H9 (cell line): ENCODE measurements around the gene HEXD. TPM values are rescaled to one million over a fixed set of nuclear protein-coding genes. Genes with fewer than 3 reads are reported as not detected.

Experiments used
- DNase-seq: peaks from one replicate; pipeline ENCODE4 v3.0.0-alpha.2; 2017
- H2AFZ ChIP-seq: one replicate; pipeline ENCODE4 v1.6.1; 2013; ENCODE audit warnings: mild to moderate bottlenecking, low read length, control low read depth, moderate library complexity
- H2AK5ac ChIP-seq: 2 replicates; pipeline ENCODE4 v1.6.1; 2013; ENCODE audit warnings: low read length, control low read depth, mixed read lengths; ENCODE audit not compliant: insufficient read length
- H2BK120ac ChIP-seq: one replicate; pipeline ENCODE4 v1.6.1; 2013; ENCODE audit warnings: low read depth, mild to moderate bottlenecking, low read length, control low read depth, inconsistent platforms; ENCODE audit not compliant: poor library complexity, severe bottlenecking
- H2BK12ac ChIP-seq: 2 replicates; pipeline ENCODE4 v1.6.1; 2013; ENCODE audit warnings: low read length, control low read depth, mixed read lengths, low read depth; ENCODE audit not compliant: insufficient read length
- H2BK15ac ChIP-seq: 2 replicates; pipeline ENCODE4 v1.6.1; 2013; ENCODE audit warnings: low read depth, low read length, control low read depth
- H2BK20ac ChIP-seq: one replicate; pipeline ENCODE4 v1.6.1; 2013; ENCODE audit warnings: low read depth, mild to moderate bottlenecking, low read length, control low read depth, inconsistent platforms; ENCODE audit not compliant: poor library complexity, severe bottlenecking
- H2BK5ac ChIP-seq: 2 replicates; pipeline ENCODE4 v1.6.1; 2013; ENCODE audit warnings: low read length, control low read depth, mixed read lengths; ENCODE audit not compliant: insufficient read length
- H3K14ac ChIP-seq: 2 replicates; pipeline ENCODE4 v1.6.1; 2013; ENCODE audit warnings: low read length, control low read depth; ENCODE audit not compliant: insufficient read depth
- H3K18ac ChIP-seq: 2 replicates; pipeline ENCODE4 v1.6.1; 2013; ENCODE audit warnings: low read depth, mild to moderate bottlenecking, mixed read lengths, low read length, control low read depth; ENCODE audit not compliant: insufficient read length
- H3K23ac ChIP-seq: 2 replicates; pipeline ENCODE4 v1.6.1; 2013; ENCODE audit warnings: low read length, control low read depth, mixed read lengths, low read depth; ENCODE audit not compliant: insufficient read length
- H3K23me2 ChIP-seq: 2 replicates; pipeline ENCODE4 v1.6.1; 2013; ENCODE audit warnings: low read depth, mild to moderate bottlenecking, mixed read lengths, low read length, control low read depth; ENCODE audit not compliant: insufficient read length, poor library complexity, severe bottlenecking
- H3K27ac ChIP-seq: 2 replicates; pipeline ENCODE4 v1.5.1; 2013; ENCODE audit warnings: low read length, control low read depth, mixed read lengths, low read depth; ENCODE audit not compliant: insufficient read length
- H3K27me3 ChIP-seq: 2 replicates; pipeline ENCODE4 v1.6.1; 2013; ENCODE audit warnings: low read length, control low read depth, inconsistent platforms; ENCODE audit not compliant: insufficient read depth
- H3K4ac ChIP-seq: 2 replicates; pipeline ENCODE4 v1.6.1; 2013; ENCODE audit warnings: low read depth, mild to moderate bottlenecking, control low read depth, inconsistent platforms, low read length, moderate library complexity
- H3K4me1 ChIP-seq: 2 replicates; pipeline ENCODE4 v1.6.1; 2013; ENCODE audit warnings: low read length, control low read depth, inconsistent platforms; ENCODE audit not compliant: insufficient read depth
- H3K4me2 ChIP-seq: 2 replicates; pipeline ENCODE4 v1.6.1; 2013; ENCODE audit warnings: low read length, control low read depth, mixed read lengths; ENCODE audit not compliant: insufficient read length, insufficient read depth
- H3K56ac ChIP-seq: 2 replicates; pipeline ENCODE4 v1.6.1; 2013; ENCODE audit warnings: low read depth, mild to moderate bottlenecking, mixed read lengths, low read length, control low read depth; ENCODE audit not compliant: insufficient read length
- H3K79me1 ChIP-seq: 2 replicates; pipeline ENCODE4 v1.6.1; 2013; ENCODE audit warnings: low read depth, mild to moderate bottlenecking, moderate library complexity, low read length, control low read depth, inconsistent platforms; ENCODE audit not compliant: insufficient read depth, poor library complexity, severe bottlenecking
- H3K79me2 ChIP-seq: 2 replicates; pipeline ENCODE4 v1.6.1; 2013; ENCODE audit warnings: low read length, control low read depth, inconsistent platforms; ENCODE audit not compliant: insufficient read depth
- H3K9ac ChIP-seq: 2 replicates; pipeline ENCODE4 v1.6.1; 2013; ENCODE audit warnings: low read length, control low read depth, mixed read lengths; ENCODE audit not compliant: insufficient read length; ENCODE audit errors: extremely low read depth
- H3K9me3 ChIP-seq: one replicate; pipeline ENCODE4 v1.6.1; 2013; ENCODE audit warnings: low read depth, low read length, inconsistent platforms; ENCODE audit not compliant: control insufficient read depth
- H3T11ph ChIP-seq: one replicate; pipeline ENCODE4 v1.6.1; 2013; ENCODE audit warnings: mild to moderate bottlenecking, low read length, control low read depth, inconsistent platforms
- H4K20me1 ChIP-seq: one replicate; pipeline ENCODE4 v1.6.1; 2013; ENCODE audit not compliant: control insufficient read depth, insufficient read length, insufficient read depth
- H4K5ac ChIP-seq: 2 replicates; pipeline ENCODE4 v1.6.1; 2013; ENCODE audit warnings: low read depth, mild to moderate bottlenecking, mixed read lengths, low read length, control low read depth; ENCODE audit not compliant: insufficient read length
- H4K8ac ChIP-seq: replicated peaks from 2 replicates; pipeline ENCODE4 v1.6.1; 2013; ENCODE audit warnings: low read length, control low read depth, mixed read lengths, low read depth; ENCODE audit not compliant: insufficient read length
- H4K91ac ChIP-seq: 2 replicates; pipeline ENCODE4 v1.6.1; 2013; ENCODE audit warnings: low read depth, mild to moderate bottlenecking, moderate library complexity, mixed read lengths, low read length, control low read depth; ENCODE audit not compliant: insufficient read length
- H3K27ac Mint-ChIP-seq, 3 experiments: 2 replicates in 2 of 3; 3 replicates in 1 of 3; pipeline ENCODE4 v1.8.0; 2020 to 2021; ENCODE audit warnings: mixed read lengths in 3 of 3, mild to moderate bottlenecking in 1 of 3, moderate library complexity in 1 of 3
- H3K27me3 Mint-ChIP-seq: 2 replicates; pipeline ENCODE4 v1.8.0; 2021; ENCODE audit warnings: low read depth, mild to moderate bottlenecking, moderate library complexity, mixed read lengths
- H3K36me3 Mint-ChIP-seq, 3 experiments: 2 replicates in 2 of 3; 3 replicates in 1 of 3; pipeline ENCODE4 v1.8.0; 2020 to 2021; ENCODE audit warnings: low read depth in 3 of 3, mixed read lengths in 3 of 3; ENCODE audit not compliant: insufficient read depth in 1 of 3
- H3K4me1 Mint-ChIP-seq, 2 experiments: 2 replicates each; pipeline ENCODE4 v1.8.0; 2020; ENCODE audit warnings: mixed read lengths in 2 of 2
- H3K4me3 Mint-ChIP-seq, 2 experiments: 2 replicates in 1 of 2; 3 replicates in 1 of 2; pipeline ENCODE4 v1.8.0; 2020 to 2021; ENCODE audit warnings: mild to moderate bottlenecking in 2 of 2, mixed read lengths in 2 of 2, moderate library complexity in 1 of 2
- H3K9me3 Mint-ChIP-seq, 2 experiments: 2 replicates in 1 of 2; 3 replicates in 1 of 2; pipeline ENCODE4 v1.8.0; 2020; ENCODE audit warnings: mild to moderate bottlenecking in 2 of 2, mixed read lengths in 2 of 2, moderate library complexity in 1 of 2
- CTCF ChIP-seq: fragments of 200-600 bp; sonication (generic); conservative IDR thresholded peaks from 3 replicates; pipeline ENCODE4 v1.8.0; 2021; ENCODE audit warnings: antibody characterized with exemption, mild to moderate bottlenecking
- WGBS: extraction: QIAGEN DNeasy Blood & Tissue Kit; methylation state at CpG from one replicate; pipeline ENCODE4 v1.1.7; 2013; ENCODE audit warnings: missing lambda C conversion rate, low lambda C conversion rate, mixed read lengths; ENCODE audit not compliant: insufficient read length; ENCODE audit errors: extremely low coverage; 5-methylcytosine and 5-hydroxymethylcytosine counted together
- total RNA-seq: library from RNA; stranded (reverse); gene quantifications from 2 replicates; pipeline ENCODE4 v1.2.1, GENCODE V29; 2021

Gene HEXD
- total RNA-seq, 1 experiment from 2014 or later = 23.2 TPM

GRCh38 chr17:82410014-82410716 is 8.0 kb upstream of the HEXD start:
- Histone ChIP-seq H2BK12ac (no peak overlapping the region), H3K9ac (no peak overlapping the region), H3K18ac (no peak overlapping the region), H3K79me2 (no peaks in the 10 kb centered on the region), H2AK5ac (no peak overlapping the region), H4K8ac (no peak overlapping the region), H3K23ac (no peak overlapping the region), H4K91ac (no peak overlapping the region), H2BK20ac (no peak overlapping the region), H3K23me2 (no peaks in the 10 kb centered on the region), H3K4me2 (no peak overlapping the region), H2BK120ac (no peak overlapping the region), H3K56ac (no peak overlapping the region), H2AFZ (no peak overlapping the region), H3K4me1 (no peaks in the 10 kb centered on the region), H3K27me3 (no peaks in the 10 kb centered on the region), H3T11ph (no peak overlapping the region), H3K79me1 (no peaks in the 10 kb centered on the region), H2BK5ac (no peak overlapping the region), H3K14ac (no peak overlapping the region), H4K5ac (no peak overlapping the region), H3K27ac (no peak overlapping the region), H4K20me1 (no peaks in the 10 kb centered on the region), H3K4ac (no peak overlapping the region), H2BK15ac (no peak overlapping the region), H3K9me3 (no peaks in the 10 kb centered on the region)
- peaks cover 7 to 8% of the 10 kb centered on the region in 2 experiments for H3K4me1 Mint-ChIP-seq
- no peak overlapping the region for H3K4me3 Mint-ChIP-seq
- DNase-seq = no peak
- H3K27me3 Mint-ChIP-seq = peaks cover 2% of the 10 kb centered on the region; the same call in 1 of the 2 replicates
- no peak for TF ChIP-seq CTCF
- no CpG with 5 or more reads among the region's 14 CpGs for WGBS
- H3K27ac Mint-ChIP-seq = no peak overlapping the region
- H3K9me3 Mint-ChIP-seq = no peaks in the 10 kb centered on the region
- peaks cover 3 to 8% (median 8%) of the 10 kb centered on the region in 3 experiments; a peak in 5 of 7 replicates for H3K36me3 Mint-ChIP-seq
